Ramos (cell line): ENCODE data around the gene PCNX2.

Experiments used
- in situ Hi-C: fragments of 300-500 bp; cut with MboI; formaldehyde crosslinking; loops from one replicate; pipeline ENCODE4 v1.14.3; 2022; ENCODE audit warnings: low sequenced_read_pairs; ENCODE audit not compliant: unreplicated experiment

The PCNX2 gene

GRCh38 chr1:233295237-233295974, at the start of gene PCNX2:
Gene PCNX2, minus strand, starts transcription at chr1:233295725. Its CDS starts 247 bp downstream, at chr1:233295478.
- in situ Hi-C loops = no loop called here

- in situ Hi-C loops = no loop called here
Observed at GRCh38 chr1:233343262-233343661, 47.7 kb upstream of the PCNX2 start.

- in situ Hi-C loops = no loop called here
Observed at GRCh38 chr1:233342086-233342485, 46.6 kb upstream of the PCNX2 start.

- in situ Hi-C loops = no loop called here
Observed at GRCh38 chr1:233340966-233341516, 45.5 kb upstream of the PCNX2 start.

GRCh38 chr1:233340031-233340555, 44.6 kb upstream of the PCNX2 start:
- in situ Hi-C loops = no loop called here

- in situ Hi-C loops = no loop called here
Observed at GRCh38 chr1:233338102-233338501, 42.6 kb upstream of the PCNX2 start.

- in situ Hi-C loops = no loop called here
Observed at GRCh38 chr1:233337505-233337904, 42.0 kb upstream of the PCNX2 start.

GRCh38 chr1:233336554-233337456, 41.3 kb upstream of the PCNX2 start:
- in situ Hi-C loops = no loop called here

GRCh38 chr1:233334092-233334491, 38.6 kb upstream of the PCNX2 start:
- in situ Hi-C loops = no loop called here

- in situ Hi-C loops = no loop called here
Observed at GRCh38 chr1:233333086-233333485, 37.6 kb upstream of the PCNX2 start.

- in situ Hi-C loops = no loop called here
Observed at GRCh38 chr1:233331676-233332519, 36.4 kb upstream of the PCNX2 start.

GRCh38 chr1:233328142-233328921, 32.8 kb upstream of the PCNX2 start:
- in situ Hi-C loops = no loop called here

GRCh38 chr1:233327651-233328141, 32.2 kb upstream of the PCNX2 start, which contains the start of gene MAP3K21:
Gene MAP3K21, plus strand, starts transcription at chr1:233327724. Its CDS starts 305 bp downstream, at chr1:233328029.
- in situ Hi-C loops = no loop called here

GRCh38 chr1:233326811-233327650, 31.5 kb upstream of the PCNX2 start:
- in situ Hi-C loops = no loop called here

- in situ Hi-C loops = no loop called here
Observed at GRCh38 chr1:233326319-233326718, 30.8 kb upstream of the PCNX2 start.

GRCh38 chr1:233323718-233324117, 28.2 kb upstream of the PCNX2 start:
- in situ Hi-C loops = no loop called here

- in situ Hi-C loops = no loop called here
Observed at GRCh38 chr1:233320023-233320422, 24.5 kb upstream of the PCNX2 start.

GRCh38 chr1:233319272-233319671, 23.7 kb upstream of the PCNX2 start:
- in situ Hi-C loops = no loop called here
